Measurements from ENCODE around the gene GATD1.
"Not testable (repeated sequence)": the region's sequence is repeated elsewhere in the genome, so short reads cannot be mapped to it uniquely, and the experiment has no call there.

- TF ChIP-seq CTCF, POLR2A (IDR thresholded peaks at IDR 0.05): not testable (repeated sequence)
These were observed 42.7 kb downstream of the GATD1 start for GRCh38 chr11:734541-734940.
